LoVo (cell line): Measurements from ENCODE around the gene CPEB4.

ENCODE experiments used
- DNase-seq: peaks from one replicate; pipeline ENCODE4 v3.0.0-alpha.2; 2016; ENCODE audit warnings: low spot score

The CPEB4 gene

DNA sequence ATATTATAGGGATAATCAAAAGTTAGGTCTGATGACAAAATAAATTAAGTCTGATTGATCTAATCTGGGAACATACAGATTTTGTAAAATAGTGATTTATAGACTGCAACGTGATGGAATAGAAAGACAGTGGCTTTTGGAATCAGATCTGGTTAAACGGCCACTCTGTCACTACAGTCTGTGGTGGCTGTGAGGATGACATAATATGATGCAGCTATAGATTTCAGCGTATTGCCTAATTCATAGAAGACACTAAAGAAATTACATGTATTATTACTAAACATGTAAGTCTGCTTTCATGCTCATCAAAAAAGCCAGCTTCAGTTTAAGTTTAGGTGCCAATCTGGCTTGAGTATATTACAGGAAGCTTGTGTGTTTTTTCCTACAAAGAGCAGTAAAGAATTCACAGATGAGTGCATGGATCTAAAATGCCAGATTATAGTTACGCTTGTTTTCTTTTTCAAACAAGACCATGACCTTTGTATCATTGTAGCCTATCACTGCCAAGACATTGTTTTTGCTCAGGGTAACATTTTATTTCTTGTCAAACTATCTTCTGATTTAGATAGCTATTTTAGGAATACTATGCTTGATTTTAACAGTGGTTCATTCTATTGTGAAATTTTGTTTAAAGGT is 25.7 kb downstream of the CPEB4 start:
- DNase-seq = no peak

DNA sequence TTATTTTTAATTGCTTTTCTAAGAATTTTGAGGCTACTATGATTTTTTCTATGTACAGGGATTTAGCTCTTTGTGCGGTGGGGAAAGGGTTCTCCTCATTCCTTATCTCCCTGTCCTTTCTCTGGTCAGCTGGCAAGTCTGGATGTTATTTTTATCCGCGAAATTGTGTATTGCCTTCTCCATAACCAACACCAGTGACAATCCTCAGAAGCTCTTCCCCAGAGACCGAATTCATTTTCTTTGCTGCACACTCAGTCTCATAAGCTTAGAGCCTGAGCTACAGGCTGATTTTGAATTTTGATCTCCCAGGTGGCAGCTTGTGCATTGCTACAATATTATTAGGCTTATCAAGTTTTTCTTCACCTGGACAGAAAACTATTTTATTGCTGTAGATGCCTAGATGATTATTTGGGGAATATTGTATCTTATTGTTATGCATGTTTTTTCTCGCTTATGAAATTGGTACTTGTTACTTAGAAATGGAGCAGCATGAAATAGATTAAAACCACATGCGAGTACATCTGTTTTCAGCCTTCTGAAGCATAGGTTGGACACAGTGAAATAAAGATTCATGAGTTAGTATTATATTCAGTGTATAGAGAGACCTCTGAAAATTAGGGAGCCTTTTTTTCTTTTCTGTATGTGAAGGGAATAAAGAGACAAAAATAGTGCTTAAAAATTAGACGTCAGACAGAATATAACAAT is 27.3 kb downstream of the CPEB4 start:
- no peak for DNase-seq

DNA sequence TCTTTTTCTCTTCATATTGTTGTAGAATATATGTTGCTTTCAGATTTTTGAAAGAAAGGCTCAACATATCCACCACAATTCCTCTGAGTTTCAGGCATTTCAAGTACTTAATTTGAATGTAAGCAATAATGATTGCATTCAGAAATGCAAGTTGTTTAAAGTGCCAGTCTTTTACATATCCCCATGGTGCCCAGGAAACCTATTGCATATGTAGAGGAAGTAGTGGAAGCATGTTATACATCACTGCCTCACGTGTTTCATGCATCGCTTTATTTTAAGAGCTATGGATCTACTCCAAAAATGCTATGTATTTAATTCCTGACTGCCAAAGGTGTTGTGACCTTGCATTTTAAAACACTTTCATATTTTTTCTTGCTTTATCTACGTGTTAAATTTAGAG is 28.1 kb downstream of the CPEB4 start:
- no peak for DNase-seq

DNA sequence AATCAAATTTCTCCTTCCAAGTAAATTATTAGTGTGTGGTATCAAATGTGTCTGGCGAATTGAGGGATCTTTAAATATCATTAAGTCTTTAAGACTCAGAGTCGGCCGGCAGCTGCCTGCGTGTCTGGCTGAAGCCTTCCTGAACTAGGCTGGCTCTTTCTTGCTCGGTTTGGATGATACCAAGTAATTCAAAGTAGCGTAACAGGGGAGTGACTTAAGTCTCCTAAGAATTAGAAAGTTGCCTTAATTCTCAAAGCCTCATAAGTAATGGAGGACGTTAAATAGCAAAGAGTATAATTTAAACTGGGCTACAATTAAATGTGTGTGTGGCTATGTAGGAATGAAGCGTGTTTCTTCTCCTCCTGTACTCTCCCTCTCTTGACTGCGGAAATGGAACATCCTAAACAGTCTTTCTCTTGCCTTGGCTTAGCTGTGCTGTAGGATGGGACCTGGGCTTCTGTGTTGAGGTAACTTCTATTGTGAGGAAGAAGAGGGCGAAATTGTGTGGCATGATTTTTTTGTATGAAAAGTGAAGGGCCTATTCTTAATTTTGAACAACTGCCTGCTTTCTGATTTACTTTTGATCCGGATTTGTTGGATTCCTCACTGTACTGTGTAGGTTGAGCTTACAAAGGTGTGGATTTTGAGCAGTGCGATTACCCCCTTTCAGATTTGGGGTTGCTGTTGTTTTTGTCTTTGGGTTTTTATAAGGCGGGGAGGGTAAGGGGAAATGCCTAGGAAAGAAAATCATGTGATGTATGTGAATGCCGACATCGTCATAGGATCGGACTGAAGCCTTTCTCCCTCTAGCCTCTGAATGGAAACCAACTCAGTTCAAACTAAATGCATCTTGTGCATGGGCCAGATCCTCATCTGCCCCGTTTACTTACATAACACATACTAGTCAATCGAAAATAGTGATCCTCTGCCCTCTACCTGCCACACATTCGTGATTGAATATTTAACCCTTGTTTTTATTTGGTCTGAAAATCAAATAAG is 29.9 kb downstream of the CPEB4 start:
- DNase-seq = peak; percentile 87

DNA sequence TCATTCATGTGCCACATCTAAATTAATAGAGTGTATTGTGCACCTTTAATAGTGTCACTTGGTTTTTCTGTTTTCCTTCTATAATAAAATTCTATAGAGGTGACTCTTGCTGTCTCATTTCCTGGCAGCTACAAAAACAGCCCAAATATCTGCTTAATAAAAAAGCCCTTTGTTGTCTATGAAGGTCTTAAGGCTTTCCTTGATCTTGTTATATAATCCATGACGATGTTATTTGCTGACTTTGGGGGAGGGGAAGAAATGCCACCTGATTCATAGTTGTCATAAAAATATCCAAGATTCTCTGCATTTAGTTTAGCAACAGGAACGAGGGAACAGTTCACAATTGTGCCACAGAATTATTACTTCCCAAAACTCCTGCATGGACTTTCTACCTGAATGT is 31.3 kb downstream of the CPEB4 start:
- peak; percentile 47 for DNase-seq

DNA sequence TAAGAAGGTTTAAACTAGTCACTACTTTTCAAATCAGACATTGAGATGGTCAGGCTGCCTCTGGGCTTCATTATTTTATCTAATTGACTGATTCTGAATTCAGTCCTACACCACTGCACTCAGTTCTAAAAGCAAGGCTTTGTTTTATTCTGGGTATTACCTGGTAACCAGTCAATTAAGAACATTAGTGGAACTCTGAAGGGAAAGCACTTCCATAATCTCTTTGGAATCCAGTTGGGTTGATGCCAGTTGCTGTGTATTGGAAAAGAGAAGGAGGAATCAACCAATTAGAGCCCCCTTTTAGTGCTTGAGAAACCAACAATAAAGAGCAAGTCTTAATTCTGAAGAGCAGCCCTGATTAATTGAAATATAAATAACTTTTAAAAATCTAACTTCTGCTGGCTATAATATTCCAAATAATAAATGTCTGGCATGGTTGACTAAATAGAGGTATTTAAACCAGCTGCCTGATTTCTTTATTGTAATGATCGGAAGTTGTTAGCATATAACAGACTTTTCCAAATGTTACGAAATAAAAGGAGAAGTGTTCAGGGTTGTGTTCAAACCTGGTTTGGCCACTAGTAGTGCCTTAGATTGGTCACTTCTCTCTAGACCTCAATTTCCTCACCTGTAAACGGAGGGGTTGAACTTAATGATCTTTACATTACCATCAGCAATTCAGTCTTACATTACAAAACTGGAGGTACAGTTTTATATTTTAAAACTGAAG is 32.0 kb downstream of the CPEB4 start:
- DNase-seq = no peak

DNA sequence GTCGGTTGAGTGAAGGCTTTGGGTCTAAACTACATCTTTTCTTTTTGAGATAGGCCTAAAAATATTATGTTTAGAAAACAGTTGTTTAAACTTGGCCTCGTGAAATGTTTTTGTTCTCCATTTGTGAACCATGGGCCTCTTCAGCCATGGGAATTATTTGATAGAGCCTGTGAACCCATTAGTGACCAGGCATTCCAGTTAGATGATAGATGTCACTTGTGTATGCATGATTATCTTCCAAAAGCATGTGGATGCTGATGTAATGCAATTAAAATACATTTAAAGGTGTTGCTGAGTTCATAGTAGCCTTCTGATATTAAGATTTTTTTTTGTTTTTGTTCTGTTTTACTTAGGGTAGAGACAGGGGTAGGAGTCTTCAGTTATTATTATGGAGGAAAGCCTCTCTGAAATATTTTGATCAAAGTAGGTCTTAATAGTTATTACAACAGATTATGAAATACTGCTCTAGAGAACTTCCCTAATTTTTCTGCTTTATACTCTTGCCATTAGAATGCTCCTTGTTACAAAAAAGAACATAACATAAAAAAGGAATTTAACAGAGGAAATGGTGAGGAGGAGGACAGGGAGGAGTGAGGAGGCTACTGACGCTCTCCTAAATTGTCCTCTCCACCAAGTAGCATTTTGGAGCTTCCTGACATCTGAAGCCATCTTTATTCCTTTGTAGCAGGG is 32.9 kb downstream of the CPEB4 start:
- DNase-seq = no peak

DNA sequence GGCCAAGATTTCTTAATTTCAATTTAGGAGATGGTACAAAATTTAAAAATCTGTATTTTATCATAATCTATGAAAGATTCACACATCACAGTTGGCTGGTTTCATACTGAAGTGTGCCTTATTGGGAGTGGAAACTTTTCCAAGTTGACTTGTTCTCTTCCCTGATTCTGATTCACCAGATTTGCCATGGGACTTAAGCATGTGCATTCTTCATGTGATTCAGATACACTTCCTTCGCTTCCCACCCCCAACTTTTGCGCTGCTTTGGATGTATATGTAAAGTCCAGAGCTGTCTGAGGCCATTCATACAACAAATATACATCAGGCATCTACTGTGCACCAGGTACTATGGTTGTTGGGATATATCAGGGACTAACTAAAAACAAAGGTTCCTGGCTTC is 34.4 kb downstream of the CPEB4 start:
- DNase-seq = no peak

DNA sequence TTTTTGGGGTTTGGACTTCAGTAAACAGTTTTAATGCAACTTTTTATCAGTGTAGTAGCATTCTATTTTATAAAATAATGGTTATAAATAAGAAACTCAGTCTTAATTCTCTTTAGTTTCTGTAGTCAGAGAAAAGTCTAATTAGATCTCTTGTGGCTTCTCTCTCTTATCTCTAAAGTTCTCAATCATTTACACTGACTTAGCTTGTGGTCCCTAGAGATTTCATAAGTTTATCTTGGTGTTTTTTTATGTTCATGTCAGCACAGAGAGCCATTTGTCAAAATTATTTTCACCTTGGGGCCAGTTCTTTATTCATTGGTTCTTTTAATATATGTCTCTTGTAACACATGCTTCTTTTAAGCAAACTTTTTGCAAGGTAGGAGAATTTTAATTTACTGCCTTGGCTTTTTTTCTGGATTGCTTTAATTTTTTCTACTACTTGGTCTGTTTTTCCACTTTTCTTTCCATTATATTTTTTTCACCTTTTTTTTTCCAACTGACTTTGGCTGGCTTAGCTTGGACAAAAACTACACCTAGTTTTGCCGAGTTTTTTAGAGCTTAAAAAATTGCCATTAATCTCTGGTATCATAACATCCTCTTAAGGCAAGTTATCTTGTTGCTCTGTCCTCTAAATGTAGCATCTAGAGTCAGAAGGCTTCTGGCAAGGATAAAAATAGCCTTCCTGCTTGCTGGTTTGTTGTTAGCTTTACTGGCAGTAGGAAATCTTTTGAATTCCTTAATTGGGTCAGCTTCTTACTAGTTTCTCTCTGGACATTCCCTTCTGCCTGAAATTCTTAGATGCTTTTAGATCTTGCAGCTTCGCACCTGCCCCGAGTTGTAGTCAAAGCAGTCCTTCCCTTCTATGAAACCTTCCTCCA is 35.3 kb downstream of the CPEB4 start:
- no peak for DNase-seq

DNA sequence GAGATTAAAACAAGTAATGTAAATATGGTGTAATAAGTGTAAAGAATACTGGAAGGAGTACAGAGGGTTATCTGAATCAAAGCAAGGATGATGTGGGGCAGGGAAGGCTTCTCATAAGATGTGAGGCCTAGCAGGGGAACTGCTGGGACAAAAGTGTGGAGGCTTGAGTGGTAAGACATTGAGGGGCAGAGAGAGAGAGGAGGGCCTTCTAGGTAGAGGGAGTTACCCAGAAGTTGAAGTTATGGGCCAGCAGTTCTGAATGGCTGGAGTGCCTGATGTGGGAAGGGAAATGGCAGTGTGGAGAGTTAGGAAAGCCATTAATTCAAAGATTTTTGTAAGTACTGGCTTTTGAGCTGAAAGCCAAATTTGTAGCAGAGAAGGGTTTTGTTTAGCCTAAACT is 36.8 kb downstream of the CPEB4 start:
- DNase-seq = no peak

DNA sequence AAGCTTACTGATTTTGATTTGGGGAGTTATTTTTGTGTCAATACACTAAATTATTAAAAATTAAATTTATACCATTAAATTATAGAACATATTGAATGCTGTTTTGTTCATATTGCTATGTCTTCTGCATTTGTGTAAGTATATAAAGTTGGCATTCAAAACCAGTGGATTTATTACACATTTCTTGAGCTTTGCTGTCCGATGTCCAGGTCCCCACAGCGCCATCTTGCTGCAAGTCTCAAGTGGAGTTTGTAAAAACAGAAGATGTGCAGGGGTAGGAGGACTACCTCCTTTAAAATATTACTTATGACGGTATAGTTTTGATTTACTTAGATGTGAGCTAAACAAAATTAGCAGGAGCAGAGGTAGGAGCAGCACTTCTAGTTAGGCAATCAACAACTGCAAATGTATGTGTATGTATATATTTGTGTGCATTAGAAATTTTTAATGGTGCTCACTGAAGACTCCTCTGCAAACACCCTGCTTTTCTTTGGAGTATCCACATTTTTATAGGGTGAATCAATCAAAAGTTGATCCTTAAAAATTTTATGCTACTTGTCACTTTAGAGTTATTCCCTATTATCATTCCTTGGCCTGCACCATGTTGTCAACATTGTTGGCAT is 37.4 kb downstream of the CPEB4 start:
- DNase-seq = peak; percentile 14

DNA sequence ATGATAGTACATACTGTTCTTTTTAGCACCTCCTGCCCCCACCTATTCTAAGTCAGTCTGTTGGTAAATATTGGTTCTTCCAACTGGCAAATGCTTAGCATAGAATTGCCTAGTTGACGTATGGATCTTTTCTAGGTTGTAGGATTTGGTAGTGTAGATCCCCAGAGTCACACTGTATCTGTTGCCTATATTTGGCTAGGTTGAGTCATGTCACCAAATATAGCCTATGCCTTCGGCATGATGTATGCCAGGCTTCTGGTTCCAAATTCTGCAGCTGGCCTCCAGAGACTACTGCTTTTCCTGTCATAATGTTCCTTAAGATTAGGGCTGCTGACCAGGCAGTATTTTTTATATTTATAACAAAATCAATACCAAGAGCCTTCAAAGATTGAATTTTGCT is 38.2 kb downstream of the CPEB4 start:
- no peak for DNase-seq

DNA sequence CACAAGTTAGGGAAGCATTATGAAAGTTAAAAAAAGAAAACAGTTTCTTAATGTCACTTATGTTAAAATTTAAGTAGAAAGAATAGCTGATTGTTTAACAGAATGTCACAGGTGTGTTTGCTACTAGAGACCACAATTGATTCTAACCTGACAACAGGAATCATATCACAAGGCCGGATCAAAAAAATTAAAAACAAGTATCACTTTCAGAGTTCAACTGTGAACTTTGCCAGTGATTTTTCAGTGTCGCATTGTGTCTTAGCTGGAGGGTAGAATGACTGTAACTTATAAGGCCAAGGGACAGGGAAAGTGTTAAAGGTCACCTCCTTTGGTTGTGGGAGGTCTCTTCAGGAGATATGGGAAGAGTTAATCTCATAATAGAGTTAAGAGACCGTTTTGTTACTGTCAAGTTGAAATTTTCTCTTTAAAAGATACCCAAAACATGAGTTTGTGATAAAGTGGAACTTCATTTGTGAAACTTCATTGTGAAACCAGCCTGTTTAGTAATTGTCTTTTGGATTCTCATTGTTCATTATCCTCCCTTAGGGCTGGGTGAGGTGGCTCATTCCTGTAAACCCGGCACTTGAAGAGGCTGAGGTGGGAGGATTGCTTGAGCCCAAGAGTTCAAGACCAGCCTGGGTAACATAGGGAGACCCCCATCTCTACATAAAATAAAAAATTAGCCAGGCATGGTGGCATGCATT is 40.9 kb downstream of the CPEB4 start:
- DNase-seq = no peak

DNA sequence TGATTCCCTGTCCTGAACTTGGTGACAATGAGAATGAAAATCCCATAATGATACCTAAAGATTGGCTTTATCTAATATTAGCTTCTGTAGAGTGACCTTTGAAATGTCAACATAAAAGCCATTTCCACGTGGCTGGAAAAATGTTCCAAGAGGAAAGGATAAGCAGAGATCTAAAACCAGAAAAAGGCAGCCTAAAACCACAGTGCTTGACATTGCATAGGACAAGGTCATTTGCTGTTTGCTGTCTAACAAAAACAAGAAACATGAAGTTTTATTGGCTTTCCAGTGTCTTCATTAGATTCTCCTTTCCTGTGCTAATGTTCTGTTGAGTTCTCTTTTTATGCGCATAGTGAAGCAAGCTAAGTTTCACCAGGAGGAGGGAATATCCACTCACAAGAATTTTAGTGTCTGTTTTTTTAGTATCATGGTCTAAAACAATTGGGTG is 44.6 kb downstream of the CPEB4 start:
- DNase-seq = no peak

DNA sequence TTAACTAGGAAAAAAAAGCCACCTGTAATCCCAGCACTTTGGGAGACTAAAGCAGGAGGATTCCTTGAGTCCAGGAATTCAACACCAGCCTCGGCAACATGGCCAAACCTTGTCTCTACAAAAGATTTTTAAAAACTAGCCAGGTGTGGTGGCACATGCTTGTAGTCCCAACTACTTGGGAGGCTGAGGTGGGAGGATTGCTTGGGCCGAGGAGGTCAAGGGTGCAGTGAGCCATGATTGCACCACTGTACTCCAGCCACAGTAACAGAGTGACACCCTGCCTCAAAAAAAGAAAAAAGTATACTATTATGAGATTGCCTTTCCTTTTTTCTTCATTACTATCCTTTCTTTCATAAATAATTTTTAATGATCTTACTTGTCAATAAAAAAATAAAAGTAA is 45.8 kb downstream of the CPEB4 start:
- no peak for DNase-seq

DNA sequence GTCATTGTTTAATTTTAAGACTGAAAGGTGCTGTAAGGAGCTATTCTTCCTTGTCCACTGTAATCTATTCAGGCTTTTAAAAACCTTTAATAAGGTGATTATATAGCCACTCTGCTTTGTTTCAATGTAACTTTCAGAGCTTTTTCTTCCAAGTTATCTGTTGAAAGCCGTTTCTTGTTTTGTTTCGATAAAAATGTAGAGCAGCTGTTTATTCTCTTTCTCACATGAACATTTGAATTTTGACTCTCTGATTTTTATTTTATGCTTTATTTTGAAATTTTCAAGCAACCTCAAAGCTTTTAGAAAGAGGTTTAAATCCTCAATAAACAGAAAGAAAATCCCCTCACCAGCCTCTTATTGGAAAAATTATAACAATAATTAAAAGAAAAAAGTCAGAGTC is 47.2 kb downstream of the CPEB4 start:
- no peak for DNase-seq

DNA sequence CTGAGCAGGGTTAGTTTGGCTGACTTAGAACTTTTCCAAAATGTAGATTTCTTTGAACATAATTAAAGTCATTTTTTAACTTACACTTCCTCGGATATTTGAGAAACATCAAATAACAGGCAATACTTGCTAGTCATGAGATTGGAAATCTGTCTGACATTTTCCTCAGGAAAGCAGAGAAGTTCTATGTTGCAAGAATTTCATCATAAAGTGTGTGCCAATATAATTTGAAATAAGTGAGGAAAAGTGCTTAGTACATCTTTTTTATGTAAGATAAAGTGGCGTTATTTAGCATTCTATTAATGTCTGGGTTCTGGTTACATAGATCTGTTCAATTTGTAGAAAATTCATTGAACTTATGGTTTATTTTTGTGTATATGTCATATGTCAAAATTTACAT is 52.1 kb downstream of the CPEB4 start:
- no peak for DNase-seq

DNA sequence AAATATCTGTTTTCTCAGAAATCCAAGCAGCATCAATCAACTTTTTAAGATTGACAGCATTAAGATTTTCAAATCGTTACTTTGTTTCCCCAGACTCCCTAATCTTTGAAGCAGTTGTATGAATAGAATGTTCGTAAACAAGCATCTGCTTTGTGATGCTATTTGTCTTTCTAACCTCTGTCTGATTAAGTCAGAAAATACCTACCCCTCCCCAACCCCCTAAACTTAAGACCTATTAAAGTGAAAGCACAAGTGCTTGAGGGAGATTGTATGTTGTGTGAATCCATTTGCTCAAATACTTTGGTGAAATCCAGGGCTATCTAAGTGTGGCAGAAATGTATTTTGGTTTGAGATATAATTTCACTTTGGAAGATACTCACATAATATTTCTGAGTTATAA is 53.0 kb downstream of the CPEB4 start:
- no peak for DNase-seq

DNA sequence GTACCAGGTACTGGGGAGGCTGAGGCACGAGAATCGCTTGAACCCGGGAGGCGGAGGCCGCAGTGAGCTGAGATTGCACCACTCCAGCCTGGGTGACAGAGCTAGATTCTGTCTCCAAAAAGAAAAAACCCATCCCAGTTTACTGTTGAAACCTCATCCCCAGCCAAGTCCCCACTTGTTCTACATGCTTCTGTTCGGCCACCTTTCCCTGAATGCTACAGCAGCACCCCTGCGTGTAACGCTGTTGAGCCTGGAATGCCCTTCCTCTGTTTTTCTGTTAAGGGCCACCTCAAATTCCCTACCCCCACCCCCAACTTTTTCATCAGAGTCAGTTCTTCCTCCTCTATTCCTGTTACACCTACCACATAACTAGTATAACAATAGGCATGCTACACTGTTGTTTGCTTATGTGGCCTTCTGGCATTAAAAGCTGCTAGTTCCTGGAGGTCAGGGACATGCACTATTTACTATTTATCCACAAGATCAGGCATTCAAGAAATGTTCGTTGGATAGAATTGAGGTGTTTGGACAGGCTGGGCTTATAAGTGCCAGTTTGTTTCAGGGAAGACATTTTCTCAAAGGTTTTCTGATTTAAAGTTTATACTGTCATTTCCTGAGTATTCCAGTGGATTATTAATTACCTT is 53.7 kb downstream of the CPEB4 start:
- DNase-seq = no peak
